Measurements from ENCODE around the gene SASH3. TPM values are rescaled to one million over a fixed set of nuclear protein-coding genes. Genes with fewer than 3 reads are reported as not detected.
A peak's percentile ranks its signal among the peaks of the same experiment; 100 is the strongest.
"Not testable (repeated sequence)": the region's sequence is repeated elsewhere in the genome, so short reads cannot be mapped to it uniquely, and the experiment has no call there.

Gene SASH3
- total RNA-seq = 2.4 TPM

- DNase-seq (ENCODE audit: low spot score) (no peak), ATAC-seq (peak; percentile 24)
Measured at GRCh38 chrX:129779747-129780146, at the start of gene SASH3. Gene SASH3 (plus strand): TSS chrX:129779949. CDS start chrX:129780098, 149 bp downstream.

- ATAC-seq = no peak
- DNase-seq (ENCODE audit: low spot score) = no peak
Measured at GRCh38 chrX:129731228-129731627, 48.5 kb upstream of the SASH3 start.

GRCh38 chrX:129732857-129733256 is 46.9 kb upstream of the SASH3 start:
- ATAC-seq (no peak), DNase-seq (ENCODE audit: low spot score) (no peak)

GRCh38 chrX:129733335-129733734 is 46.4 kb upstream of the SASH3 start:
- no peak for ATAC-seq

GRCh38 chrX:129736491-129736890 is 43.3 kb upstream of the SASH3 start:
- ATAC-seq (peak; percentile 92), DNase-seq (ENCODE audit: low spot score) (peak; percentile 66)

More at GRCh38 chrX:129733335-129733734, 46.4 kb upstream of the SASH3 start:
- DNase-seq (ENCODE audit: low spot score) = no peak

- DNase-seq (ENCODE audit: low spot score) (no peak), ATAC-seq (no peak)
Measured at GRCh38 chrX:129737916-129738315, 41.8 kb upstream of the SASH3 start.

GRCh38 chrX:129738466-129739308 is 41.1 kb upstream of the SASH3 start, which contains the start of gene XPNPEP2:
Gene XPNPEP2 (plus strand): TSS chrX:129738979. CDS start chrX:129739214, 235 bp downstream.
- DNase-seq (ENCODE audit: low spot score) = no peak

GRCh38 chrX:129739578-129739977 is 40.2 kb upstream of the SASH3 start:
- ATAC-seq (no peak), DNase-seq (ENCODE audit: low spot score) (no peak)

More at GRCh38 chrX:129738466-129739308, 41.1 kb upstream of the SASH3 start, which contains the start of gene XPNPEP2:
- peak; percentile 47 for ATAC-seq

GRCh38 chrX:129741880-129742758 is 37.6 kb upstream of the SASH3 start:
- ATAC-seq (no peak), DNase-seq (ENCODE audit: low spot score) (no peak)

GRCh38 chrX:129742759-129743152 is 37.0 kb upstream of the SASH3 start:
- ATAC-seq; DNase-seq (ENCODE audit: low spot score): not testable (repeated sequence)

- no peak for ATAC-seq
- DNase-seq (ENCODE audit: low spot score) = no peak
Measured at GRCh38 chrX:129743821-129744220, 35.9 kb upstream of the SASH3 start.

- ATAC-seq (no peak), DNase-seq (ENCODE audit: low spot score) (no peak)
Measured at GRCh38 chrX:129744861-129745321, 34.9 kb upstream of the SASH3 start.

- no peak for ATAC-seq
- no peak for DNase-seq (ENCODE audit: low spot score)
Measured at GRCh38 chrX:129746557-129747470, 32.9 kb upstream of the SASH3 start.

GRCh38 chrX:129747533-129747932 is 32.2 kb upstream of the SASH3 start:
- no peak for ATAC-seq
- DNase-seq (ENCODE audit: low spot score) = no peak

- ATAC-seq = peak; percentile 80
- no peak for DNase-seq (ENCODE audit: low spot score)
Measured at GRCh38 chrX:129748305-129748704, 31.4 kb upstream of the SASH3 start.

GRCh38 chrX:129749069-129749468 is 30.7 kb upstream of the SASH3 start:
- ATAC-seq (no peak), DNase-seq (ENCODE audit: low spot score) (no peak)

GRCh38 chrX:129750971-129751370 is 28.8 kb upstream of the SASH3 start:
- ATAC-seq = no peak
- DNase-seq (ENCODE audit: low spot score) = no peak

- no peak for DNase-seq (ENCODE audit: low spot score)
- no peak for ATAC-seq
Measured at GRCh38 chrX:129754056-129755024, 25.4 kb upstream of the SASH3 start.

All from left lobe of liver (tissue), 2 donors.